GM21717 (cell line): ENCODE data around the gene PNCK.

Experiments used
- ATAC-seq: cut with Tn5 transposase; IDR thresholded peaks from one replicate; pipeline ENCODE4 v1.9.1; 2021; ENCODE audit warnings: mild to moderate bottlenecking, moderate library complexity; ENCODE audit not compliant: unreplicated experiment

PNCK gene

DNA sequence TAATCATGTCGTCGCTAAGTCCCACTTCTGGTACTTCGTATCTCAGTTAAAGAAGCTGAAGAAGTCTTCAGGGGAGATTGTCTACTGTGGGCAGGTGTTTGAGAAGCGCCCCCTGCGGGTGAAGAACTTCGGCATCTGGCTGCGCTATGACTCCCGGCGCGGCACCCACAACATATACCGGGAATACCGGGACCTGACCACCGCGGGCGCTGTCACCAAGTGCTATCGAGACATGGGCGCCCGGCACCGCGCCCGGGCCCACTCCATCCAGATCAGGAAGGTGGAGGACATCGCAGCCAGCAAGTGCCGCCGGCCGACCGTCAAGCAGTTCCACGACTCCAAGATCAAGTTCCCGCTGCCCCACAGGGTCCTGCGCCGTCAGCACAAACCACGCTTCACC lies 11.3 kb downstream of the PNCK start:
- ATAC-seq: no peak

- ATAC-seq: no peak
These were observed 14.3 kb downstream of the PNCK start for GRCh38 chrX:153659268-153659667.

- ATAC-seq: no peak
These were observed 16.5 kb downstream of the PNCK start for GRCh38 chrX:153657161-153657560.

DNA sequence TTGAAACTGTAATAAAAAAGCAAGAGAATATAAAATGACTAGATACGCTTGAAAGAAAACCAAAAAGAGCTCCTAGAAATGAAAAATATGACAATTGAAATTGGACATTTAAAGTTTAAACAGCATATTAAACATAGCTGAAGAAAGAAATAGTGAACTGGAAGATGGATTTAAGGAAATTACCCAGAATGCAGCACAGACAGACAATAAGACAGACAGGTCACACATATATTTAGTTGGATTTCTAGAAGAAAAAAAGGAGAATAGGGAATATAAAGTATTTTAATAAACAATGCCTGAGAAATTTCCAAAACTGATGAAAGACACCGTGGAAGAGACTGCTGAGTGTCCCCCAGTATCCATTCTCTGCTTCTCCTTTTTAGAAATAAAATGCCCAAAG lies 20.1 kb downstream of the PNCK start:
- no peak for ATAC-seq

GRCh38 chrX:153651540-153652079 lies 22.0 kb downstream of the PNCK start:
- ATAC-seq: no peak

DNA sequence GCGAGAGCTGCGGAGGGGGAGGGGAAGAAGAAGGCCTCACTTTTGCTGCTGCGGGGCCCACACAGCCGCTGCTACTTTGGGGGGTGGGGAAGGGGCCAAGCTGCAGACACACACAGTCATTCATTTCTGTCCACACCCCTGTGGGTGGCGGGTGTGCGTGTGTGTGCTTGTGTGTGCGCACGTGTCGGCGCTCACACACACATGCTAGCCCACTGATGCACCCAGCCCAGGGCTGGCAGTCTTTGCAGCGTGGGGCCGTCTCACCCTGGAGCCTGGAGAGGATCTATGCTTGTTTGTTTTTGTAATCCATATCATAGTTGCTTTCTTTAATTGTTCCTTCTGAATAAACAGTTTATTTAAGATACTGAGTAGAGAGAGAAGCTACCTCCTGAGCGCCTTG lies 22.7 kb downstream of the PNCK start:
- ATAC-seq: no peak

DNA sequence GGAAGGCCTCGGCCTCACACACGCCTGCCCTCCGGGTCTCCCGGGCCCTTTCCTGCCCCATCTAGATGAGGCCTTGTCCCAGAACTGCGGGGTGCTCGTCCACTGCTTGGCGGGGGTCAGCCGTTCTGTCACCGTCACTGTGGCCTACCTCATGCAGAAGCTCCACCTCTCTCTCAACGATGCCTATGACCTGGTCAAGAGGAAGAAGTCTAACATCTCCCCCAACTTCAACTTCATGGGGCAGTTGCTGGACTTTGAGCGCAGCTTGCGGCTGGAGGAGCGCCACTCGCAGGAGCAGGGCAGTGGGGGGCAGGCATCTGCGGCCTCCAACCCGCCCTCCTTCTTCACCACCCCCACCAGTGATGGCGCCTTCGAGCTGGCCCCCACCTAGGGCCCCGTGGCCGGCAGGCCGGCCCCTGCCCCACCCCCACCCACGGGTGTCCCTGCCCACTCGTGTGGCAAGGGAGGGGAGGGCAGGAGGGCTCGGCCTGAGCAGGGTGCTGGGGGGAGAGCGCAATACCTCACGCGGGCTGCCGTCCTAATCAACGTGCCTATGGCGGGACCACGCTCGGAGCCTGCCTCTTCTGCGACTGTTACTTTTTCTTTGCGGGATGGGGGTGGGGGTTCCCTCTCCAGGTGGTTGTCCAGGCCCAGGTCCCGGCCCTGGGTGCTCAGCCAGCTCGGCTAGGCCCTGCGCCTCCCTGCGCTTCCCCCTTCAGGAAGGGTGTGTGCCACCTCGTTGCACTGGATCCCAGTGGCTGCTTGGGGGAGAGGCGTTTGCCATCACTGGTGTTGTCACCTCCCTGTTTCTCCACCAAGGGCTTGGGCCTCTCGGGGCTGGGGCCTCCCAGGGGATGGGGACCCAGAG lies 23.5 kb downstream of the PNCK start:
- no peak for ATAC-seq

GRCh38 chrX:153649178-153649914 lies 24.3 kb downstream of the PNCK start:
- ATAC-seq: no peak

GRCh38 chrX:153648358-153649177 lies 25.0 kb downstream of the PNCK start:
- no peak for ATAC-seq

DNA sequence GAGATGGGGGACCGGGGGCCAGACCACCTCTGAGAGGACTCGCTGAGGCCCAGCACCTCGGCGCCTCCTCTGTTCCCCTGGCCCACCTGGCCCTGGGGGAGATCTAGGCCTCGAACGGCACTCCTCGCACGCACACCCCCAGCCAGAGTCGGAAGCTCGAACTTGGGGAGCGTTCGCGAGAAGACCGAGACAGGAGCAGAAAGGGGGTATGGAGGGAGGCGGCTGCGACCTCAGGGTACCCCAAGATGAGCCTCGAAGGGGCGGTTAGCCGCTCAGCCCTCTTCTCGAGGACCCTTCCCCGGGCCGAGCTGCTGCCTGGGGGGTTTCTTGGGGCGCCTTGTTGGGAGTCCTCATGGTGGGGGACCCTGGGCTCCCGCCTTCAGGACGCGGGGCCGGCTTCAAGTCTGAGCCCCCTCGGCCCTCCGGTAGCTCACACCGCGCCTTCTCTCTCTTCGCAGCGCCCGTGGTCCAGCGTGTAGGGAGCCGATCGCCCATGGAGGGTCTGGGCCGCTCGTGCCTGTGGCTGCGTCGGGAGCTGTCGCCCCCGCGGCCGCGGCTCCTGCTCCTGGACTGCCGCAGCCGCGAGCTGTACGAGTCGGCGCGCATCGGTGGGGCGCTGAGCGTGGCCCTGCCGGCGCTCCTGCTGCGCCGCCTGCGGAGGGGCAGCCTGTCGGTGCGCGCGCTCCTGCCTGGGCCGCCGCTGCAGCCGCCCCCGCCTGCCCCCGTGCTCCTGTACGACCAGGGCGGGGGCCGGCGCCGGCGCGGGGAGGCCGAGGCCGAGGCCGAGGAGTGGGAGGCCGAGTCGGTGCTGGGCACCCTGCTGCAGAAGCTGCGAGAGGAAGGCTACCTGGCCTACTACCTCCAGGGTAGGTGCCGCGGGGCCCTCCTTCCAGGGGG lies 25.9 kb downstream of the PNCK start:
- ATAC-seq: no peak

DNA sequence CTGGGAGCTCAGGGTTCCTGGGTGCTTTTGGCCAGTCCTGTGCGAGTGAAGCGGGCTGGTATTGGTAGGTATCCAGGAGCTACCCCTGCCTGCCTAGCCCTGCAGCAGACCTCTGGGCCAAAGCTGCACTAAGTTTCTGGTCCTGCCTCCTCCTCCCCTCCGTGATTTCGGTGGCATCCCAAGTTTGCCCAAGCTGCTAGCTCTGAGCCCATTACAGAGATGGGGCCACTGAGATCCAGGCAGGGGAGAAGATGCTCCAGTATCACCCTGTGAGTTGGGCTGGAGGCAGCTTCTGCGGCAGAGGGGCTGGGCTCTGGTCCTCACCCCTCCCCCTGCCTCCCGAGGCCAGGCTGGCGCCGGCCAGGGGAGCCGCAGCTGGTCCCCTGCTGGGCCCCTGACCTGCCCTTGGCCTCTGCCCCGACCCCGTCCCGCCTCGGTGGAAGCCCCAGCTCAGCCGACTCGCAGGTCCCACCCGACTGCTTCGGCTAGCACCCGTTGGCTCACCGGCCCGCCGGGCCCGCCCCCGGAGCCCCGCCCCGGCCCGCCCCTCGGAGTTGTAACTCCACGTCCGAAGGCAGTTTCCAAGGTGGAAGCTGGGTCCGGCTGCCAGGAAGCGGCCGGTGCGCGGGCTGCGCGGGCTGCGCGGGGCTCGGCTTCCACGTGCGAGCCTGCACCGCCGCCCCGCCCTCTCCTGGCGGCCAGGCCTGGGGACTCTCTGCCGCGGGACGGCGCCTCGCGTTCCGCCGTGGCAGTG lies 26.8 kb downstream of the PNCK start, which contains the start of gene DUSP9:
Gene DUSP9, plus strand, starts transcription at position 584 of the 754 bp plus-strand sequence. CDS start 751 bp downstream, outside the sequence.
- ATAC-seq: no peak

GRCh38 chrX:153645921-153646488 lies 27.6 kb downstream of the PNCK start:
- no peak for ATAC-seq

- ATAC-seq: no peak
These were observed 28.5 kb downstream of the PNCK start for GRCh38 chrX:153645151-153645550.

DNA sequence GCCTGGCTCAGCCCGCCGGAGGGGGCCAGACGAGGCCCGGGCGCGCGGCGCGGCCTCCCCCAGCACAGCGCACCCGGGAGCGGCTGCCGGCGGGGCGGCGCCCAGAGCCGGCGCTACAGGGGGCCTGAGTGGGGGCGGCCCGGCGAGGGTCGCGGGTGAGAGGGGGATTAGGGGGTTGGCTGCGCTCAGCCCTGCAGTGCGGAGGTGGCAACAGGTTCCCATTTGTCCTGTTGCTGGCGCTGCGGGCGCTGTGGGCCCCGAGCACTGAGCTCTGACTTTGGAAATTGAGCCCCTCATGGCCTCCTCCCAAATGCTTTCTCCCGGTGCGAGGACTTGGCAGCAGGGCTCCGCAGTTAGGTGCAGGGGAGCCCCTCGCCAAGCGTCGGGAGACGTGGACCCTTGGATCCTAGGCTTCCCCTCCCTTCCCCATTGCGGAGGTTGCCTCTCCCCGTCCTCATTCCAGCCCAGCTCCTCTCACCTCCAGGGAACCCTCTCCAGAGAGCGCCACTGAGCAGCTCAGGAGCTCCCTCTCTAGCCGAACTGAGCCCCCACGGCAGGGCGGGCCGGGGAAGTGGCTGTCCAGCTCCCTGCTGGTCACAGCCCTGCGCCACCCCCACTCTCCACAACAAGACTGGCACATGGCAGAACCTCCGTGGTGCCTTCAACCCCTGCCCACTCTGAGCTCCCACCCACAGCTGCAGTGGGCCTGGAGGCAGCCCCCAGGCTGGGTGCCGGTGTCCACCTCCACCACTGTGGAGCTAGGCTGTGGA lies 29.1 kb downstream of the PNCK start:
- ATAC-seq: no peak

DNA sequence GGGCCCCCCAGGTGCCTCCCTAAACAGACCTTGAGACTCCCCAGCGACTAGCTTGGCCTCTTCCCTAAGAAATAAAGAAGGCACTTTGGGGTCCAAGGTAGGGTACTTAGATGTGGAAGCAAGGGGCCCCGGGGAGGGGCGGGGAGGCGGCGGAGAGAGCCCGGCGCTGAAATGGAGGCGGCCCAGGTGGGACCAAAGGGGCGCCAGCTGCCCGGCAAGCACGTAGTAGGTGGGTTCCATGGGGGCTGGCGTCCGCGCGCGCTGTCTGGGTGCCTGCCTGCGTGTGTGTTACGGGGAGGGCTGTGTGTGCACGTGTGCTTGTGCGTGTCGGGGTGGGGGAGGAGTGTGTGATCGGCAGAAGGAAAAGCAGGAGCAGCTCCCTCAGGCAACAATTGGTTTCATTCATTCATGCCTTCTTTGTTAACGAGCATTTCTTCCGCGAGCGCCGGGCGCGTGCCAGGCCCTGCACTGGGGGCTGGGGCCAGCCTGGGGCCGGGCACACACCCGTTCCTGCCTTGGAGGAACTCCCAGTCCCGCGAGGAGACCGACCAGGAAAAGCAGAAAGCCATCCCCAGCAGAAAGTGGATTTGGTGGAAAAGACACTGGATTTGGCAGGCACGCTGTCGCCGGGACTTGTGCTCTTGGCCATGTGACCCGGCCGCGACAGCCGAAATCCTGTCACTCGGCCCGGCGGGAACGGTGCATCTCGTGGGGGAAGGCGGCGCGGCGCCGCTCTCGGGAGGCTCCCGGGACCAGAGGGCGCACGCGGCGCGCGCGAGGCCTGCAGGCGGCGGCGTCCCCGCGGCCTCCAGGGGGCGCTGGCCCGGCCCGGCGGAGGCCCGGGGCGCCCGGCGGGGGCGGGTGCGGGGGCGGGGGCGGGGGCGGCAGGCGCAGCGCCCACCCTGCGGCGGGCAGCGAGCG lies 29.9 kb downstream of the PNCK start:
- ATAC-seq: no peak

DNA sequence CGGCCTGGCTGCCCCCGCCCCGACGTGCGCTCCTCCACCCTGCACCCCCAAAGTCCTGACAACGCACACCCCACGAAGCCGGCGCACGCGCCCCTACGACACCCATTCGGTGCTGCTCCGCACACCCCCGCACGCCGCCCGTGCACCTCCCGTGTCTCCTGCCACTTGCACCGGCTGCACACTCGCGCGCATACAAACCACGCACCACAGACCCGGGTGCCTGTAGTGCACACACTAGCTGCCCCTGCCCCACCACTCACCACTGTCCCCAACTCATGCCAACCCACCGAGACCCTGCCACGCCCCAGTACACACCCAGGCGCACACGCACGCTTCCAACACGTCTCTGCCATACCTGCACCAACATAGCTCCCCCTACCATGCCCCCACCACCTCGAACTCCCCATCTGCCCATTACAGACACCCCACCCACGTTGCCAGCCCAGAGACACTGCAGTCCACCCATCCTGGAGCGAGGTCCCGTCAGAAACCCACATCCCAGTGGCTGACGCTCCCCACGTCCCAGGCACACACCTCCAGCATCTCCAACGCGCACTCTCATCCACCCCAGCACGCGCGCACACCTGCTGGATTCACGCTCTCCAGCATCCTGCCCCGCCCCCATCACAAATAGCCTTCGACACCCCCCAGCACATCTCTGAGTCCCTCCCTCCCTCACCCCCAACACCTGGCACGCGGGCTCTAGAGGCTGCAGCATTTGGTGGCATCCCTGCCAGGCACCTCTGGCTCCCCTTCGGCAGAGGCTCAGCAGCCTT lies 30.8 kb downstream of the PNCK start:
- ATAC-seq: no peak
